SH-SY5Y (cell line): Measurements from ENCODE around the gene PLCH1.

Source experiments
- GATA2 ChIP-seq: IDR thresholded peaks from 2 replicates; pipeline ENCODE4 v1.6.1; 2011; ENCODE audit warnings: mild to moderate bottlenecking, low read depth, low read length
- GATA3 ChIP-seq: IDR thresholded peaks from 2 replicates; pipeline ENCODE4 v1.6.1; 2011; ENCODE audit warnings: low read depth, mild to moderate bottlenecking, low read length, moderate library complexity

PLCH1 gene

DNA sequence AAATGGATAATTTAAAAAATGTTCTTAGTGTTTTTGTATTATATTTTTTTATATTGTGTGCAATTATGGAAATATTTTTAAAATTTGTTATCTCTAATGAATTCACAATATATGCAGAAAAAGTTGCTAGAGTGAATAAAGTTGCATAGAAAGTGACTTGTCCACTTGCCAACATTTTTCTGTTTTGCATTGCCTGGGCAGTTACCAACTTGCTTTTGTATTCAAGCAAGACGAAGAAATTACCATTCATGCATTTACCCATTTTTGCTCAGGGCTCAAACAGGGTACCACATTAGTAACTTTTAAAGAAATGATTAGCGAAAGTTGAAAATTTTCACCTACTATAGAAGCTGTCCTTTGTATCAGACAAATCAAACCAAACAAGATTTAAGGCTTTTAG is 298.5 kb downstream of the PLCH1 start:
- TF ChIP-seq GATA2 = no peak

GRCh38 chr3:155444771-155445170 is 300.1 kb downstream of the PLCH1 start:
- TF ChIP-seq GATA3 (no peak), GATA2 (no peak)

DNA sequence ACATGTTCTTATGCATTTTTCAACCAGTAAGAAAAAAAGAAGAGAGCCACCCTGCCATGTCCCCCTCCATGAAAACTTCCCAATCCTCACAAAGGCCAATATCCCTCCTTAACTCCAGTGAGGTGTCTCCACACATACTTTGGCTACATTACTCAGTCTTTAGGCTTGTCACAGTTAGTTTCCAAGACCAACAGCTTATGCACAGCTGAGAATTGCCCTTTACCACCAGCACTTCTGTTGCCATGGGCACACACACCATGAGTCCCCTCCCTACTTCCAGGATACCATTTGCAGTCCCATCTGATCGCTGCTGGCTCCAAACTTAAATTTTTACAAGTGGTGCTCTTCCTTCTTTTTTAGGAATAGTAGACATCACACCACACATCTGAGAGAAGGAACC is 301.1 kb downstream of the PLCH1 start:
- no peak for TF ChIP-seq GATA2
- TF ChIP-seq GATA3 = no peak

DNA sequence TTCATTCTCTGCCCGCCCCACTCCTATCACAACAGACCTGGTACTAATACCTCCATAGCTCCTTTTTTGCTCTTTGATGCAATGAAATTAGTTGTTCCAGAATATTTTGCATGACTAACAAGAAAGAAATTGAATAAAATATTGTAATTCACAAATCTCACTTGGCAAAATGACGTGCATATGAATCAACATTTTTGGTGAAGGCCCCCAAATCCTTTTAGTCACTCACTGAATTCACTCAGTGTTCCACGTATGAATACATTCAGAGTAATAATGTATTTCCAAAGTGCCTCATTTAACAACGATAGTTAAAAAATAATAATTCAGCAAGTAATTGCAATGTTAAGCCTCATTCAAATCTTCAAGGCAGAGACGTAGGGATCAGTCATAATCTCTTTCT is 302.8 kb downstream of the PLCH1 start:
- no peak for TF ChIP-seq GATA2
- TF ChIP-seq GATA3 = no peak

- no peak for TF ChIP-seq GATA3
- TF ChIP-seq GATA2 = no peak
Measured at GRCh38 chr3:155441506-155441905, 303.4 kb downstream of the PLCH1 start.

DNA sequence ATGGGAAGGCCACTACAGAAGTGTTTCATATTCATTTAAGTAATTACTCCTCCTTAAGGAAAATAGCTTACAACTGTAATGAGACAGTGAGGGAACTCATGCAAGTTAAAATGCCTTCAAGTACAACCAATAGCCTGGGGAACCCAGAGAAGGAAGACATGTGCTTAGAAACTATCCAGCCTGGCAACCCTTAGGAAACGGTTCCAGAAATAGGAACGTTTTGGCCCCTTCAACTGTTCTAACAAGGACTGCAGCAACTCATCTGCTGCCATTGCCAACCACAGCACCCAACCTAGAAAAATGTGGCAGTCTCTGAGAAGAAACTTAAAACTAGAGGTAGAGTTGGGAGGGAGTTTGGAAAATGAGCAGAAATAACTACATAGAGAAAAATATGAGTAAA is 303.8 kb downstream of the PLCH1 start:
- TF ChIP-seq GATA2 (no peak), GATA3 (no peak)

- no peak for TF ChIP-seq GATA2
- TF ChIP-seq GATA3 = no peak
Measured at GRCh38 chr3:155435821-155436220, 309.1 kb downstream of the PLCH1 start.

DNA sequence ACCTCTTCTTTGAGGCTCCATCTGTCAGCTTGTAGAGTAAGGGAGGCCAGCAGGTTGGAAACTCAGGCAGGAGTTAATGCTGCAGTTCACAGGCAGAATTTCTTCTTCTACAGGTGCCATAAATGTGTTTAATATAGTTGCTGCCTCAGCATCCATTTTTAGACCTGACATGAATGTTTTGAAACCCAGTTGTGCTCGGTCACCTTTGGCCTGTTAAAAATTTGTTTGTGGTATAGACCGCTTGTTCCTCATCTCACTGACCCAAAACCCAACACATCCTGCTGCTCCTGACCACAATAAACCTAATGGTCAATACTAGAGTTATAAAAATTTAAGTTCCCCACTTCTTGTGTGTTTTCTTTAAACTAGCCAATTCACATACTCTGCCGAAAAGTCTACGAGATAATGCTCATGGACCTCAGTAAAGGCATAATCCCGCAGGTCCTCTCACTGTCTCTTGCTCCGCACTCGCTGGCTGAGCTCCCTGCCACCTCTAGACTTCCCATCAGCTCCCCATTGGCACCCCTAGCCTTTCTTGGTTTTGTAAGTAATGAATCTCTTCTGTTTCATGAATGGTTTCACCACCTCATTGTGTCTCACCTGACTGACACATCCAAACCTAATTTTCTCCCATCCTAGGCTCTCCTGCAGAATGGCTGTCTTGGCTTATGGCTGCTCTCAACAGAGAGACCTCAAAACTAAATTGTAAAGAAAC is 312.9 kb downstream of the PLCH1 start:
- no peak for TF ChIP-seq GATA3
- TF ChIP-seq GATA2 = no peak

- TF ChIP-seq GATA2 = no peak
- no peak for TF ChIP-seq GATA3
Measured at GRCh38 chr3:155428563-155428962, 316.3 kb downstream of the PLCH1 start.

DNA sequence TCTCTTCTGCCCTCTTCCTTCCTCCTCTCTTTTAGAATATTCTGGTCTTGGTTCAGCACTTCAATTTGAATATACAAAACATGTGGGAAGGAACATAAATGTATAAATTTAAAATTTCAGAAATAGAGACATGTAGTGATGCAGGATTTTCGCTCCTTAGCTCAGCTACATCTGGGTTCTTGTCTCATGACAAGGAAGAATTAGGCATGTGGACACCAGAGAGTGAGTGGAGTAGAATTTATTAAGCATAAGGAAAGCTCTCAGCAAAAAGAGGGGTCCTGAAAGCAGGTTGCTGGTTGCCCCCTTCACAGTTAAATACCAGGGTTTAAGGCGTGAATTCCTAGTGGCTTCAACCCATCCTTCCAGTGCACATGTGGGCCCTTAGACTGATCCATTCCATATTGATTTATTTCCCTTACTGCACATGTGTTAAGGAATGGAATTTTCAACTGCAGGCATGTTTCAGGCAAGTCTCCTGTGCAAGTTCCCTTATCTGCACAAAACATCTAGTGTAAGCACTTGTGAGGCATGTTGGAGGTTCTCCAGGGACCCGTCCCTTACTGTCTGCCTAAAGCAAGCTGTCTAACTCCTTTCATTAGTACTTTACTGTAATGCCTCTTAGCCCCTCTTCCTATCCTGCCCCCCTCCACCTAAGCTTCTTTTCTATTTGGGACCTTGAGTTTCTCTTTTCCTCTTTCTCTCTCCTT is 318.2 kb downstream of the PLCH1 start:
- no peak for TF ChIP-seq GATA2
- TF ChIP-seq GATA3 = no peak

GRCh38 chr3:155425396-155425795 is 319.5 kb downstream of the PLCH1 start:
- TF ChIP-seq GATA2 (no peak), GATA3 (no peak)

- TF ChIP-seq GATA3 (no peak), GATA2 (no peak)
Measured at GRCh38 chr3:155424323-155424710, 320.6 kb downstream of the PLCH1 start.

GRCh38 chr3:155423526-155424322 is 321.1 kb downstream of the PLCH1 start:
- no peak for TF ChIP-seq GATA3
- TF ChIP-seq GATA2 = no peak

DNA sequence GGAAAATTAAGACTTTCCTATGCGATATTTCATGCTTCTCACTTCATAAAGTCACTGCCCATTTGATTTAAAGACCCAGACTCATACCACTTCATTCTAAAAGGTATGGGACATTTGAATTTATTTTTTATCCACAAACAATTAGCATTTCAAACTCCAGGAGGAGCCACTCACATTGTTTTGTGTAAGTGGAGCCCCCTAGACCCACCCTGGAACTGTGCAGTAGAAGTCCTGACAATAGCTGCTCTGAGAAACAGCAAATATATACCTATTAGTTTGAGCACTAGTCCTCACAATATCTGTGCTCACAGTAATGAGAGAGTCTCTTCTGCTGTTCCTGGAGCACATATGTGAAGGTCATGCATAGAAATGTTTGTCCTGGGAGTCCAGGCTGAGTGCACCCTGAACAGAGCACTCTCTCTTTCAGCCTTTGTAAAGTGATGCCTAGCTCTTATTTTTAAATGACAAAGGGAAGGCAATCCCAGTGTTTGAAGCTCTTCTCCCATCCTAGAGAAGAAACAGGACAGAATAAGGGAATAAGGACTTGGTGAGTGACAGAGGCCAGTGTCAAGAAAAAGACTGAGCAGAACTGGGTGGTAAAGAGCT is 323.9 kb downstream of the PLCH1 start:
- no peak for TF ChIP-seq GATA3
- TF ChIP-seq GATA2 = no peak

- TF ChIP-seq GATA2 (no peak), GATA3 (no peak)
Measured at GRCh38 chr3:155420406-155420805, 324.5 kb downstream of the PLCH1 start.
